H9 (cell line): ENCODE results near the gene GDI2. TPM values are rescaled to one million over a fixed set of nuclear protein-coding genes. Genes with fewer than 3 reads are reported as not detected.

Source experiments
- DNase-seq: peaks from one replicate; pipeline ENCODE4 v3.0.0-alpha.2; 2017
- H2AFZ ChIP-seq: one replicate; pipeline ENCODE4 v1.6.1; 2013; ENCODE audit warnings: mild to moderate bottlenecking, low read length, control low read depth, moderate library complexity
- H2AK5ac ChIP-seq: 2 replicates; pipeline ENCODE4 v1.6.1; 2013; ENCODE audit warnings: low read length, control low read depth, mixed read lengths; ENCODE audit not compliant: insufficient read length
- H2BK120ac ChIP-seq: one replicate; pipeline ENCODE4 v1.6.1; 2013; ENCODE audit warnings: low read depth, mild to moderate bottlenecking, low read length, control low read depth, inconsistent platforms; ENCODE audit not compliant: poor library complexity, severe bottlenecking
- H2BK12ac ChIP-seq: 2 replicates; pipeline ENCODE4 v1.6.1; 2013; ENCODE audit warnings: low read length, control low read depth, mixed read lengths, low read depth; ENCODE audit not compliant: insufficient read length
- H2BK15ac ChIP-seq: 2 replicates; pipeline ENCODE4 v1.6.1; 2013; ENCODE audit warnings: low read depth, low read length, control low read depth
- H2BK20ac ChIP-seq: one replicate; pipeline ENCODE4 v1.6.1; 2013; ENCODE audit warnings: low read depth, mild to moderate bottlenecking, low read length, control low read depth, inconsistent platforms; ENCODE audit not compliant: poor library complexity, severe bottlenecking
- H2BK5ac ChIP-seq: 2 replicates; pipeline ENCODE4 v1.6.1; 2013; ENCODE audit warnings: low read length, control low read depth, mixed read lengths; ENCODE audit not compliant: insufficient read length
- H3K14ac ChIP-seq: 2 replicates; pipeline ENCODE4 v1.6.1; 2013; ENCODE audit warnings: low read length, control low read depth; ENCODE audit not compliant: insufficient read depth
- H3K18ac ChIP-seq: 2 replicates; pipeline ENCODE4 v1.6.1; 2013; ENCODE audit warnings: low read depth, mild to moderate bottlenecking, mixed read lengths, low read length, control low read depth; ENCODE audit not compliant: insufficient read length
- H3K23ac ChIP-seq: 2 replicates; pipeline ENCODE4 v1.6.1; 2013; ENCODE audit warnings: low read length, control low read depth, mixed read lengths, low read depth; ENCODE audit not compliant: insufficient read length
- H3K23me2 ChIP-seq: 2 replicates; pipeline ENCODE4 v1.6.1; 2013; ENCODE audit warnings: low read depth, mild to moderate bottlenecking, mixed read lengths, low read length, control low read depth; ENCODE audit not compliant: insufficient read length, poor library complexity, severe bottlenecking
- H3K27ac ChIP-seq: 2 replicates; pipeline ENCODE4 v1.5.1; 2013; ENCODE audit warnings: low read length, control low read depth, mixed read lengths, low read depth; ENCODE audit not compliant: insufficient read length
- H3K27me3 ChIP-seq: 2 replicates; pipeline ENCODE4 v1.6.1; 2013; ENCODE audit warnings: low read length, control low read depth, inconsistent platforms; ENCODE audit not compliant: insufficient read depth
- H3K4ac ChIP-seq: 2 replicates; pipeline ENCODE4 v1.6.1; 2013; ENCODE audit warnings: low read depth, mild to moderate bottlenecking, control low read depth, inconsistent platforms, low read length, moderate library complexity
- H3K4me1 ChIP-seq: 2 replicates; pipeline ENCODE4 v1.6.1; 2013; ENCODE audit warnings: low read length, control low read depth, inconsistent platforms; ENCODE audit not compliant: insufficient read depth
- H3K4me2 ChIP-seq: 2 replicates; pipeline ENCODE4 v1.6.1; 2013; ENCODE audit warnings: low read length, control low read depth, mixed read lengths; ENCODE audit not compliant: insufficient read length, insufficient read depth
- H3K56ac ChIP-seq: 2 replicates; pipeline ENCODE4 v1.6.1; 2013; ENCODE audit warnings: low read depth, mild to moderate bottlenecking, mixed read lengths, low read length, control low read depth; ENCODE audit not compliant: insufficient read length
- H3K79me1 ChIP-seq: 2 replicates; pipeline ENCODE4 v1.6.1; 2013; ENCODE audit warnings: low read depth, mild to moderate bottlenecking, moderate library complexity, low read length, control low read depth, inconsistent platforms; ENCODE audit not compliant: insufficient read depth, poor library complexity, severe bottlenecking
- H3K79me2 ChIP-seq: 2 replicates; pipeline ENCODE4 v1.6.1; 2013; ENCODE audit warnings: low read length, control low read depth, inconsistent platforms; ENCODE audit not compliant: insufficient read depth
- H3K9ac ChIP-seq: 2 replicates; pipeline ENCODE4 v1.6.1; 2013; ENCODE audit warnings: low read length, control low read depth, mixed read lengths; ENCODE audit not compliant: insufficient read length; ENCODE audit errors: extremely low read depth
- H3K9me3 ChIP-seq: one replicate; pipeline ENCODE4 v1.6.1; 2013; ENCODE audit warnings: low read depth, low read length, inconsistent platforms; ENCODE audit not compliant: control insufficient read depth
- H3T11ph ChIP-seq: one replicate; pipeline ENCODE4 v1.6.1; 2013; ENCODE audit warnings: mild to moderate bottlenecking, low read length, control low read depth, inconsistent platforms
- H4K20me1 ChIP-seq: one replicate; pipeline ENCODE4 v1.6.1; 2013; ENCODE audit not compliant: control insufficient read depth, insufficient read length, insufficient read depth
- H4K5ac ChIP-seq: 2 replicates; pipeline ENCODE4 v1.6.1; 2013; ENCODE audit warnings: low read depth, mild to moderate bottlenecking, mixed read lengths, low read length, control low read depth; ENCODE audit not compliant: insufficient read length
- H4K8ac ChIP-seq: replicated peaks from 2 replicates; pipeline ENCODE4 v1.6.1; 2013; ENCODE audit warnings: low read length, control low read depth, mixed read lengths, low read depth; ENCODE audit not compliant: insufficient read length
- H4K91ac ChIP-seq: 2 replicates; pipeline ENCODE4 v1.6.1; 2013; ENCODE audit warnings: low read depth, mild to moderate bottlenecking, moderate library complexity, mixed read lengths, low read length, control low read depth; ENCODE audit not compliant: insufficient read length
- H3K27ac Mint-ChIP-seq, 3 experiments: 2 replicates in 2 of 3; 3 replicates in 1 of 3; pipeline ENCODE4 v1.8.0; 2020 to 2021; ENCODE audit warnings: mixed read lengths in 3 of 3, mild to moderate bottlenecking in 1 of 3, moderate library complexity in 1 of 3
- H3K27me3 Mint-ChIP-seq: 2 replicates; pipeline ENCODE4 v1.8.0; 2021; ENCODE audit warnings: low read depth, mild to moderate bottlenecking, moderate library complexity, mixed read lengths
- H3K36me3 Mint-ChIP-seq, 3 experiments: 2 replicates in 2 of 3; 3 replicates in 1 of 3; pipeline ENCODE4 v1.8.0; 2020 to 2021; ENCODE audit warnings: low read depth in 3 of 3, mixed read lengths in 3 of 3; ENCODE audit not compliant: insufficient read depth in 1 of 3
- H3K4me1 Mint-ChIP-seq, 2 experiments: 2 replicates each; pipeline ENCODE4 v1.8.0; 2020; ENCODE audit warnings: mixed read lengths in 2 of 2
- H3K4me3 Mint-ChIP-seq, 2 experiments: 2 replicates in 1 of 2; 3 replicates in 1 of 2; pipeline ENCODE4 v1.8.0; 2020 to 2021; ENCODE audit warnings: mild to moderate bottlenecking in 2 of 2, mixed read lengths in 2 of 2, moderate library complexity in 1 of 2
- H3K9me3 Mint-ChIP-seq, 2 experiments: 2 replicates in 1 of 2; 3 replicates in 1 of 2; pipeline ENCODE4 v1.8.0; 2020; ENCODE audit warnings: mild to moderate bottlenecking in 2 of 2, mixed read lengths in 2 of 2, moderate library complexity in 1 of 2
- CTCF ChIP-seq: fragments of 200-600 bp; sonication (generic); conservative IDR thresholded peaks from 3 replicates; pipeline ENCODE4 v1.8.0; 2021; ENCODE audit warnings: antibody characterized with exemption, mild to moderate bottlenecking
- WGBS: extraction: QIAGEN DNeasy Blood & Tissue Kit; methylation state at CpG from one replicate; pipeline ENCODE4 v1.1.7; 2013; ENCODE audit warnings: missing lambda C conversion rate, low lambda C conversion rate, mixed read lengths; ENCODE audit not compliant: insufficient read length; ENCODE audit errors: extremely low coverage; 5-methylcytosine and 5-hydroxymethylcytosine counted together
- total RNA-seq: library from RNA; stranded (reverse); gene quantifications from 2 replicates; pipeline ENCODE4 v1.2.1, GENCODE V29; 2021

GDI2 gene
- total RNA-seq, 1 experiment from 2014 or later: 351 TPM

- H3K9me3 Mint-ChIP-seq: no peaks in the 10 kb centered on the region
- H3T11ph ChIP-seq: no peak overlapping the region
- H3K4me3 Mint-ChIP-seq: no peak overlapping the region
- H4K5ac ChIP-seq: no peak overlapping the region
- H2BK120ac ChIP-seq: no peak overlapping the region
- H2AK5ac ChIP-seq: no peak overlapping the region
- H3K27me3 ChIP-seq: no peaks in the 10 kb centered on the region
- no peak overlapping the region for H2BK20ac ChIP-seq
- no peak overlapping the region for H3K56ac ChIP-seq
- no peaks in the 10 kb centered on the region for H3K79me1 ChIP-seq
- DNase-seq: no peak
- H4K8ac ChIP-seq: no peak overlapping the region
- H3K9me3 ChIP-seq: no peaks in the 10 kb centered on the region
- no peak overlapping the region for H3K23ac ChIP-seq
- H4K91ac ChIP-seq: no peak overlapping the region
- no peaks in the 10 kb centered on the region for H3K4me1 ChIP-seq
- H2AFZ ChIP-seq: no peak overlapping the region
- no peak overlapping the region for H2BK5ac ChIP-seq
- no peaks in the 10 kb centered on the region for H3K27me3 Mint-ChIP-seq
- H3K14ac ChIP-seq: no peak overlapping the region
- H3K79me2 ChIP-seq: no peaks in the 10 kb centered on the region
- H3K9ac ChIP-seq: no peak overlapping the region
- no peak overlapping the region for H2BK12ac ChIP-seq
- no peaks in the 10 kb centered on the region for H3K23me2 ChIP-seq
- no peak overlapping the region for H3K4ac ChIP-seq
- H4K20me1 ChIP-seq: no peaks in the 10 kb centered on the region
- no peak for TF ChIP-seq CTCF
- no peak overlapping the region for H3K4me2 ChIP-seq
- no peak overlapping the region; a peak in 1 of 7 replicates for H3K27ac Mint-ChIP-seq
- WGBS: no CpG with 5 or more reads among the region's 2 CpGs
- no peak overlapping the region for H3K18ac ChIP-seq
- no peak overlapping the region for H3K27ac ChIP-seq
- peaks cover 5% of the 10 kb centered on the region in 2 experiments; a peak in 1 of 4 replicates for H3K4me1 Mint-ChIP-seq
- no peak overlapping the region for H2BK15ac ChIP-seq
- peaks cover 37 to 74% (median 72%) of the 10 kb centered on the region in 3 experiments for H3K36me3 Mint-ChIP-seq
Measured at GRCh38 chr10:5761220-5761619, 52.0 kb downstream of the GDI2 start.
